Calu3 (cell line): ENCODE results near the gene COX7A1. TPM values are rescaled to one million over a fixed set of nuclear protein-coding genes. Genes with fewer than 3 reads are reported as not detected.

Experiments
- BruUV-seq: library from RNA; stranded (reverse); fragments of 400-500 nt; replicated peaks from 2 replicates; lab custom pipeline; 2021; lab: Mats Ljungman, UMichigan
- CTCF ChIA-PET: fragments of 300-600 bp; sonication (Branson Sonifier 250); formaldehyde crosslinking; loops from one replicate; lab custom pipeline; 2022; ENCODE audit warnings: antibody characterized with exemption; lab: Charles Lee
- DNase-seq: peaks from one replicate; pipeline ENCODE4 v3.0.0; 2022
- H3K27ac Mint-ChIP-seq: one replicate; pipeline ENCODE4 v1.8.0; 2022; ENCODE audit warnings: mixed read lengths; ENCODE audit not compliant: unreplicated experiment
- H3K27me3 Mint-ChIP-seq: one replicate; pipeline ENCODE4 v1.8.0; 2022; ENCODE audit warnings: mixed read lengths; ENCODE audit not compliant: unreplicated experiment
- H3K36me3 Mint-ChIP-seq: one replicate; pipeline ENCODE4 v1.8.0; 2022; ENCODE audit warnings: mild to moderate bottlenecking, moderate library complexity, mixed read lengths; ENCODE audit not compliant: insufficient read depth, unreplicated experiment
- H3K4me1 Mint-ChIP-seq: one replicate; pipeline ENCODE4 v1.8.0; 2022; ENCODE audit warnings: mild to moderate bottlenecking, low read depth, mixed read lengths; ENCODE audit not compliant: unreplicated experiment
- H3K4me3 Mint-ChIP-seq: one replicate; pipeline ENCODE4 v1.8.0; 2022; ENCODE audit warnings: mild to moderate bottlenecking, low read depth, moderate library complexity, mixed read lengths; ENCODE audit not compliant: unreplicated experiment
- H3K9me3 Mint-ChIP-seq: one replicate; pipeline ENCODE4 v1.8.0; 2022; ENCODE audit warnings: low read depth, mixed read lengths; ENCODE audit not compliant: unreplicated experiment
- intact Hi-C: fragments of 100-400 bp; cut with micrococcal nuclease; formaldehyde crosslinking; loops from one replicate; pipeline ENCODE4 v1.10.0; 2022; ENCODE audit not compliant: unreplicated experiment
- total RNA-seq: library from RNA; stranded (reverse); gene quantifications from 2 replicates; pipeline ENCODE4 v1.2.3, GENCODE V29; 2022
- TF ChIP-seq, protein P1 (sequence below): fragments of 200-600 bp; IDR thresholded peaks from one replicate; pipeline ENCODE4 v1.8.0; 2022; ENCODE audit warnings: antibody characterized with exemption; ENCODE audit not compliant: unreplicated experiment

The COX7A1 gene
- total RNA-seq, 1 experiment from 2014 or later: not detected

DNA sequence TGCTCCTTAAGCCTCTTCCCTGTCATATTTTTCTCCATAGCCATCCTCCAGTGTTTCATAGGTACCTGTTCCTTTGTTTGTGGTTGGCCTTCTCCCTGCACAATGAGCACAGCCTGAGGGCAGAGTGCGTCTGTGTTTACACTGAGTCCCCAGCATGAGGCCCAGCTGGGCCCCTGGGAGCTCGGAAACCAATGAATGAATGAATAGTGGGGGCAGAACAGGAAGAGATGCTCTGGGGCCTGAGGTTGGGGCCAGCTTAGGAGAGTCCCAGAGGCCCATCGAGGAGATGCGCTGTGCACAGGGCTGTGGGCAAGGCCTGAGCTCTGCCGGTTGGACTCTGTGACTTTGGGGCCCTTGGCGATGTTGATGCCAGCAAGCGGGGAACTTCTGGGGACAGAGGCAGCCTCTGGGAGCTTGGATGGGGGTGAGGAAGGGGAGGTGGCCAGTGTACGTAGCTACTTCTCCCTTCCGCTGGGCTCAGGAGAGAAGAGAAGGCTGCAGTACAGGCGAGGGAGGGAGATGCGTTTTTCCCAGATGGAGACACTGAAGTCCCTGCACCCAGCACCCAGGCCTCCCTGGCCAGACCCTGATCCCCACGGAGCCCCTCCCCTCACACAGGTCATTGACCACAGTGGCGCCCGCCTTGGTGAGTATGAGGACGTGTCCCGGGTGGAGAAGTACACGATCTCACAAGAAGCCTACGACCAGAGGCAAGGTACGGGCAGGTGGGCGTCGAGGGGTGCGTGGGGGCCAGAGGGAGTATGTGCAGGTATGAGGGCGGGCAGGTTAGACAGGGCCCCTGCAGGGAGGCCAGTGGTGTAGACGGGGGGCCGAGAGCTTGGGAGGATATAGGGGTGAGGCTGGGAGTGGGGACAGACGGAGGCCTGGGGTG lies 31.9 kb downstream of the COX7A1 start:
- no TSS peak for BruUV-seq
- H3K4me3 Mint-ChIP-seq: no peak overlapping the region
- intact Hi-C loops: no loop called here
- TF ChIP-seq, protein P1, sequence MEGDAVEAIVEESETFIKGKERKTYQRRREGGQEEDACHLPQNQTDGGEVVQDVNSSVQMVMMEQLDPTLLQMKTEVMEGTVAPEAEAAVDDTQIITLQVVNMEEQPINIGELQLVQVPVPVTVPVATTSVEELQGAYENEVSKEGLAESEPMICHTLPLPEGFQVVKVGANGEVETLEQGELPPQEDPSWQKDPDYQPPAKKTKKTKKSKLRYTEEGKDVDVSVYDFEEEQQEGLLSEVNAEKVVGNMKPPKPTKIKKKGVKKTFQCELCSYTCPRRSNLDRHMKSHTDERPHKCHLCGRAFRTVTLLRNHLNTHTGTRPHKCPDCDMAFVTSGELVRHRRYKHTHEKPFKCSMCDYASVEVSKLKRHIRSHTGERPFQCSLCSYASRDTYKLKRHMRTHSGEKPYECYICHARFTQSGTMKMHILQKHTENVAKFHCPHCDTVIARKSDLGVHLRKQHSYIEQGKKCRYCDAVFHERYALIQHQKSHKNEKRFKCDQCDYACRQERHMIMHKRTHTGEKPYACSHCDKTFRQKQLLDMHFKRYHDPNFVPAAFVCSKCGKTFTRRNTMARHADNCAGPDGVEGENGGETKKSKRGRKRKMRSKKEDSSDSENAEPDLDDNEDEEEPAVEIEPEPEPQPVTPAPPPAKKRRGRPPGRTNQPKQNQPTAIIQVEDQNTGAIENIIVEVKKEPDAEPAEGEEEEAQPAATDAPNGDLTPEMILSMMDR: no peak
- peaks cover 5% of the 10 kb centered on the region for H3K27me3 Mint-ChIP-seq
- CTCF ChIA-PET: interaction anchor here (0.9 kb wide), 1 partner anchor 53 kb away, joined by 3 read pairs; no protein-coding TSS in a partner anchor
- DNase-seq: no peak
- no peaks in the 10 kb centered on the region for H3K9me3 Mint-ChIP-seq
- H3K27ac Mint-ChIP-seq: peak overlapping the region; percentile 37
- peaks cover 16% of the 10 kb centered on the region for H3K4me1 Mint-ChIP-seq
- H3K36me3 Mint-ChIP-seq: peaks cover 89% of the 10 kb centered on the region

DNA sequence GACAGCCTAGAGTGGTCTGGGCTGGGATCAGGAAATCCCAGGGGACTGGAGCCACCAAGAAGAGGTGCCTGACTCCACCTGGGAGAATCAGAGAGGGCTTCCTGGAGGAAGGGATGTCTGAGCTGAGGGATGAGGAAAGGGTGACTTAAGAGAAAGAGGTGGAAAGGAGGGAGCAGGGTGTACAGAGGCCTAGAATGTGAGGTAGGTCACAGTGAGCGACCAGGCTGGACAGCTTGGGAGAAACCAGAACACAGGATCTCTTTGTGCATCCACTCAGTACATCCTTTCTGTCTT lies 36.0 kb downstream of the COX7A1 start:
- TF ChIP-seq, protein P1: no peak
- peaks cover 76% of the 10 kb centered on the region for H3K36me3 Mint-ChIP-seq
- H3K27me3 Mint-ChIP-seq: peaks cover 12% of the 10 kb centered on the region
- H3K27ac Mint-ChIP-seq: peak overlapping the region; percentile 99
- DNase-seq: no peak
- H3K4me3 Mint-ChIP-seq: peak overlapping the region; percentile 90
- intact Hi-C loops: no loop called here
- peaks cover 38% of the 10 kb centered on the region for H3K4me1 Mint-ChIP-seq
- CTCF ChIA-PET: no interaction called here
- H3K9me3 Mint-ChIP-seq: no peaks in the 10 kb centered on the region
- no TSS peak for BruUV-seq

DNA sequence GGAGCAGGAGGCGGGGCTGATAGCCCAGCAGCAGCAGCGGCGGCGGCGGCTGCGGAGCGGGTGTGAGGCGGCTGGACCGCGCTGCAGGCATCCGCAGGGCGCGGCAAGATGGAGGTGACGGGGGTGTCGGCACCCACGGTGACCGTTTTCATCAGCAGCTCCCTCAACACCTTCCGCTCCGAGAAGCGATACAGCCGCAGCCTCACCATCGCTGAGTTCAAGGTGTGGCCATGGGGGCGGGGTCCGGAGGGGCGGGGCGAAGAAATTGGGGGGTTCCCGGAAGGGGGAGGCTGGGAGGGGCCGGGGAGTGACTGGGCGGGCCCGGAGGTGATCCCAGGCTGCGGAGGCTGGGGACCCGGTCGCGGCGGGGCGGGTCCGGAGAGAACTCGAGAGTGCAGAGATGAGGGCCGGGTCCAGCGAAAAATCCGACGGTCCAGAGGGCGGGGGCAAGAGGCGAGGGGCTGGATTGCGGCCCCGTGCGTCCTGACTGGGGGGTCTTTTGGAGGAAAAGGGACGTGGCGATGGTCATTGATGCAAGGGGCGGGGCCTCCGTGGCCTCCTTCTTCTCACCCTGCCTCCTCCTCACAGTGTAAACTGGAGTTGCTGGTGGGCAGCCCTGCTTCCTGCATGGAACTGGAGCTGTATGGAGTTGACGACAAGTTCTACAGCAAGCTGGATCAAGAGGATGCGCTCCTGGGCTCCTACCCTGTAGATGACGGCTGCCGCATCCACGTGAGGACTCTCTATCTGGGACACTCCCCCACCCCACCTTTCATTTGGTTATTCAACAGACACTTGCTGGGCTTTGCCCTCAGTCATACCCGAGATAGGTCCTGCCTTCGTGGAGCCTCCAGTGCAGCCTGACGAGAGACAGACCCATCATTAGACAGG lies 36.5 kb downstream of the COX7A1 start, which contains the start of gene TBCB:
TSS of gene TBCB (plus strand) at position 16 of the 891 bp plus-strand sequence. CDS start at position 109, 93 bp downstream.
- Mint-ChIP-seq H3K4me3 (peak within 1 kb of the TSS; percentile 90), H3K9me3 (no peaks in the 10 kb centered on the region), H3K36me3 (peaks cover 70% of the 10 kb centered on the region), H3K4me1 (peaks cover 38% of the 10 kb centered on the region), H3K27ac (peak within 1 kb of the TSS; percentile 99), H3K27me3 (peaks cover 12% of the 10 kb centered on the region)
- BruUV-seq: no TSS peak
- intact Hi-C loops: loop anchor here (1.0 kb wide), 1 partner anchor 22 kb away; no protein-coding TSS in a partner anchor
- no peak for DNase-seq
- CTCF ChIA-PET: interaction anchor here (0.6 to 1.1 kb wide), 5 partner anchors 12 to 62 kb away, joined by 4 to 9 read pairs (median 5); partner anchors contain the start of gene THAP8
- TF ChIP-seq, protein P1: no peak
